ENCODE measurements around the gene MACO1.

Gene MACO1

DNA sequence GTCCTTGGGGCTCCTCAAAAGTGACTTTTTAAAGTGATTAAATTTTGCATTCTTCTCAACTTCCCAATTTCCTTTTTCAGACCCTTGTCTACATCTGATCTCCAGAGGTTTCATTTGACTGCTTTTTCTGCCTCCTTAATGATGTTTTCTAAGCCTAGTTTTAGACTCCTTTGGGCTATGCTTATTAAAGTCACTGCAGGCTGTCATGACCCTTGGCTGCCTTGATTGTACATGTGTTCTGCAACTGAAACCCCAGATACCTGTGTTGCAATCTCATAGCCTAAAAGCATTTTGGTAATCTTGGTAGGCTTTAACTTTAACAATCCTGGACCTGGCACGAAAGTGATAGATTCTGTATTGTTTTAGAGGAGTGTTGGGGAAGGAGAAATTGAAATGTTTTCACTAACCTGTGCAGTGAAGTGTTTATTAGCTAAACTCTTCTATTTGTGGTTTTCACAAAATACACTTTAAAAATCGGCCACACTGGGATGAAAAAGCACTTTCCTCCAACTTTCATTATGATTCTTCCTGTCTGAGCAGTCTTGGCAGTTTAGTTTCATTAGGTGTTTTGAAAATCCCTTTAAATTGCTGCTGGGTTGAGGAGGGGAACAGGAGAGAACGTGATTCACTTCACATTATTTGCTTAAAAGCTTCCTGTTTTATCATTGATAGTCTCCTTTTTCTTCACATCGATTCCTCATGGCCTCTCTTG, 4.9 kb downstream of the MACO1 start:
- Histone ChIP-seq H2AFZ (ENCODE audit: low read length) (no peak overlapping the region), H4K20me1 (ENCODE audit: insufficient read depth, low read length) (no peaks in the 10 kb centered on the region), H3F3A (ENCODE audit: insufficient read depth, low read length) (no peaks in the 10 kb centered on the region), H3K27me3 (ENCODE audit: insufficient read depth, low read length) (no peaks in the 10 kb centered on the region), H3K79me2 (ENCODE audit: insufficient read depth, low read length) (peaks cover 77% of the 10 kb centered on the region), H3K9me3 (ENCODE audit: low read length) (no peaks in the 10 kb centered on the region), H3K27ac (ENCODE audit: low read depth, low read length, poor library complexity, severe bottlenecking) (peak overlapping the region; percentile 54), H3K4me1 (ENCODE audit: insufficient read depth, low read length, severe bottlenecking) (peaks cover 47% of the 10 kb centered on the region), H3K4me3 (ENCODE audit: low read depth, low read length, poor library complexity, severe bottlenecking) (peak overlapping the region; percentile 26), H3K4me2 (ENCODE audit: low read length) (peak overlapping the region; percentile 68), H3K9ac (ENCODE audit: low read length) (peak overlapping the region; percentile 31; the same call in 1 of the 2 replicates), H3K9me2 (ENCODE audit: low read depth, low read length) (no peaks in the 10 kb centered on the region), H3K36me3 (ENCODE audit: insufficient read depth, low read length) (peaks cover 4% of the 10 kb centered on the region; the same call in 1 of the 2 replicates)
- TF ChIP-seq, protein P1, sequence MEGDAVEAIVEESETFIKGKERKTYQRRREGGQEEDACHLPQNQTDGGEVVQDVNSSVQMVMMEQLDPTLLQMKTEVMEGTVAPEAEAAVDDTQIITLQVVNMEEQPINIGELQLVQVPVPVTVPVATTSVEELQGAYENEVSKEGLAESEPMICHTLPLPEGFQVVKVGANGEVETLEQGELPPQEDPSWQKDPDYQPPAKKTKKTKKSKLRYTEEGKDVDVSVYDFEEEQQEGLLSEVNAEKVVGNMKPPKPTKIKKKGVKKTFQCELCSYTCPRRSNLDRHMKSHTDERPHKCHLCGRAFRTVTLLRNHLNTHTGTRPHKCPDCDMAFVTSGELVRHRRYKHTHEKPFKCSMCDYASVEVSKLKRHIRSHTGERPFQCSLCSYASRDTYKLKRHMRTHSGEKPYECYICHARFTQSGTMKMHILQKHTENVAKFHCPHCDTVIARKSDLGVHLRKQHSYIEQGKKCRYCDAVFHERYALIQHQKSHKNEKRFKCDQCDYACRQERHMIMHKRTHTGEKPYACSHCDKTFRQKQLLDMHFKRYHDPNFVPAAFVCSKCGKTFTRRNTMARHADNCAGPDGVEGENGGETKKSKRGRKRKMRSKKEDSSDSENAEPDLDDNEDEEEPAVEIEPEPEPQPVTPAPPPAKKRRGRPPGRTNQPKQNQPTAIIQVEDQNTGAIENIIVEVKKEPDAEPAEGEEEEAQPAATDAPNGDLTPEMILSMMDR (IDR thresholded peaks at IDR 0.05; ENCODE audit: low read length) = no peak
- TF ChIP-seq EZH2 (IDR thresholded peaks at IDR 0.05; ENCODE audit: borderline replicate concordance, low read length) = no peak

DNA sequence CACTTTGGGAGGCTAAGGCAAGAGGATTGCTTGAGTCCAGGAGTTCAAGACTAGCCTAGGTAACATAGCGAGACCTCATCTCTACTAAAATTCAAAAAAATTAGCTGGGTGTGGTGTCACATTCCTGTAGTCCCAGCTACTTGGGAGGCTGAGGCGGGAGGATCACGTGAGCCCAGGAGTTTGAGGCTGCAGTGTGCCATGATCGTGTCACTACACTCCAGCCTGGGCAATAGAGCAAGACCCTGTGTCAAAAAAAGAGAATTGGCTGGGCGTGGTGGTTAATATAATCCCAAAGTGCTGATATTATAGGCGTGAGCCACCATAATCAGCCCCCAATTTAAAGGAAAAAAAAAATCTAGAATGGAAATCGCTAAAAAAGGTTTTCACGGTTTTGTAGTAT, 7.0 kb downstream of the MACO1 start:
- TF ChIP-seq EZH2 (IDR thresholded peaks at IDR 0.05; ENCODE audit: borderline replicate concordance, low read length) = no peak
- TF ChIP-seq, protein P1 (IDR thresholded peaks at IDR 0.05; ENCODE audit: low read length) = no peak
- Histone ChIP-seq H3K9me3 (ENCODE audit: low read length) (no peaks in the 10 kb centered on the region), H3K27me3 (ENCODE audit: insufficient read depth, low read length) (no peaks in the 10 kb centered on the region), H3K36me3 (ENCODE audit: insufficient read depth, low read length) (peaks cover 4% of the 10 kb centered on the region; the same call in 1 of the 2 replicates), H4K20me1 (ENCODE audit: insufficient read depth, low read length) (no peaks in the 10 kb centered on the region), H2AFZ (ENCODE audit: low read length) (no peak overlapping the region), H3K9me2 (ENCODE audit: low read depth, low read length) (no peaks in the 10 kb centered on the region), H3F3A (ENCODE audit: insufficient read depth, low read length) (no peaks in the 10 kb centered on the region), H3K4me1 (ENCODE audit: insufficient read depth, low read length, severe bottlenecking) (peaks cover 36% of the 10 kb centered on the region), H3K79me2 (ENCODE audit: insufficient read depth, low read length) (peaks cover 77% of the 10 kb centered on the region), H3K4me2 (ENCODE audit: low read length) (no peak overlapping the region), H3K9ac (ENCODE audit: low read length) (no peak overlapping the region), H3K27ac (ENCODE audit: low read depth, low read length, poor library complexity, severe bottlenecking) (no peak overlapping the region), H3K4me3 (ENCODE audit: low read depth, low read length, poor library complexity, severe bottlenecking) (no peak overlapping the region)

DNA sequence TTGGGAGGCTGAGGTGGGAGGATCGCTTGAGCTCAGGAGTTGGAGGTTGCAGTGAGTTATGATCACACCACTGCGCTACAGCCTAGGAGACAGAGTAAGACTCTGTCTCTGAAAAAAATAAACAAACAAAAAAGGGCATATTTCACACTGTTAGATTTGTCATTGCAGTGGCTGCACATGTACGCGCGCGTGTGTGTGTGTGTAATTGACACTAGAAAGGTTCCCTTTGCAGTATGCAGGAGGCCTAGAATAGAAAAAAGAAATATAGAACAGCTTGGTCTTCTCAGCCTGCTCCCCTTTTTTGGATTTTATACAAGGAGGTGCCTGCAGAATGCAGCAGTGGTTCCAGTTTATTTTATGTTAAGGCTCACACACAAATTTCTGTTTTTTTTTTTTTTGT, 8.6 kb downstream of the MACO1 start:
- Histone ChIP-seq H3K9me2 (ENCODE audit: low read depth, low read length) (no peaks in the 10 kb centered on the region), H3K27ac (ENCODE audit: low read depth, low read length, poor library complexity, severe bottlenecking) (no peak overlapping the region), H3K4me3 (ENCODE audit: low read depth, low read length, poor library complexity, severe bottlenecking) (no peak overlapping the region), H2AFZ (ENCODE audit: low read length) (no peak overlapping the region), H3K36me3 (ENCODE audit: insufficient read depth, low read length) (peaks cover 4% of the 10 kb centered on the region; the same call in 1 of the 2 replicates), H3K9ac (ENCODE audit: low read length) (no peak overlapping the region), H3K27me3 (ENCODE audit: insufficient read depth, low read length) (no peaks in the 10 kb centered on the region), H3K4me1 (ENCODE audit: insufficient read depth, low read length, severe bottlenecking) (peaks cover 20% of the 10 kb centered on the region), H3K4me2 (ENCODE audit: low read length) (no peak overlapping the region), H3F3A (ENCODE audit: insufficient read depth, low read length) (no peaks in the 10 kb centered on the region), H3K79me2 (ENCODE audit: insufficient read depth, low read length) (peaks cover 74% of the 10 kb centered on the region), H4K20me1 (ENCODE audit: insufficient read depth, low read length) (no peaks in the 10 kb centered on the region), H3K9me3 (ENCODE audit: low read length) (no peaks in the 10 kb centered on the region)
- TF ChIP-seq, protein P1 (IDR thresholded peaks at IDR 0.05; ENCODE audit: low read length) = no peak
- no peak for TF ChIP-seq EZH2 (IDR thresholded peaks at IDR 0.05; ENCODE audit: borderline replicate concordance, low read length)
